H1 (cell line): ENCODE measurements around the gene CRABP1. TPM values are rescaled to one million over a fixed set of nuclear protein-coding genes. Genes with fewer than 3 reads are reported as not detected.

ENCODE experiments used
- KDM4A ChIP-seq: IDR thresholded peaks from one replicate; pipeline ENCODE4 v1.7.1; 2012; ENCODE audit warnings: low read depth, mild to moderate bottlenecking, moderate library complexity, low read length, inconsistent platforms; ENCODE audit not compliant: severe bottlenecking
- POLR2AphosphoS5 ChIP-seq: IDR thresholded peaks from 2 replicates; pipeline ENCODE4 v1.6.1; 2011; ENCODE audit warnings: low read depth, low read length
- RXRA ChIP-seq: IDR thresholded peaks from 2 replicates; pipeline ENCODE4 v1.6.1; 2011; ENCODE audit warnings: low read depth, mild to moderate bottlenecking, low read length, moderate library complexity; ENCODE audit not compliant: insufficient read depth
- polyA plus RNA-seq, 7 experiments: library from polyadenylated mRNA; depleted of rRNA in 3 of 7; stranded (reverse) in 5 of 7; unstranded in 2 of 7; fragments of >200 nt in 5 of 7; fragments of 200-250 nt in 2 of 7; gene quantifications; 1 replicate in 5 of 7; 2 replicates in 1 of 7; 4 replicates in 1 of 7; pipeline versions ENCODE4 v1.2.1 to v1.2.3, GENCODE V29; 2011 to 2013; ENCODE audit warnings: missing spikeins in 2 of 7, mixed read lengths in 2 of 7
- total RNA-seq: library from RNA; stranded (reverse); fragmentation: NEBNext Ultra II Directional; extraction: Animal tissue kit (Norgen Biotek cat#: 25700); gene quantifications from 2 replicates; pipeline ENCODE4 v1.2.1, GENCODE V29; 2021

CRABP1 gene
- total and polyA plus RNA-seq, 2 of the 8 experiments (the other 6 are each of a cell fraction or from before 2014, with no cell fraction given): 385 to 655 TPM

DNA sequence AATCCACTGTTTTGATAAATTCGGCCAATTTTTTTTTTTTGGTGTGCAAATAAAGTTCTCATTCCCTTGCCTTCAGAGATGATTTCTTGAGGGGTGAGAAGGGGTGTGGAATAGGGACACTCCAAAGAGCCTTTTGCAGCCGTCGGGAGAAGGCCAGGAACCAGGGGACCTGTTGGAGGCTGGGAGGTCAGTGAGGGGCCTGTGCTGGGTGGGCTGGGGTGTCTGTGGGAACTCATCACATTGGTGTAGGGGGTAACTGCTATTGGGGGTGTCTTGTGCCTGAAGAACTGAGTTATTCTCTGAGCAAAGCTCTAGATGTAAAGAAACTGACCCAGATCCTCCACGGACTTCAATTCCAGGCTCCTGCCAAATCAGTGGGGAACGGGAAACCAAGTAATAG lies 27.2 kb upstream of the CRABP1 start (continued):
- TF ChIP-seq POLR2AphosphoS5 (no peak), KDM4A (no peak), RXRA (no peak)
